ENCODE measurements around the gene PIANP.
A peak's percentile ranks its signal among the peaks of the same experiment; 100 is the strongest.

PIANP gene

GRCh38 chr12:6666211-6666610 is 34.4 kb downstream of the PIANP start:
- no peak for DNase-seq

- DNase-seq, result no peak
Observed at GRCh38 chr12:6664902-6665301, 35.7 kb downstream of the PIANP start.

- peak; percentile 100 for DNase-seq
Observed at GRCh38 chr12:6662906-6663742, 37.5 kb downstream of the PIANP start, which contains the start of gene ING4. TSS of gene ING4 (minus strand) at chr12:6663119. CDS start at chr12:6663101, 18 bp downstream.

GRCh38 chr12:6662602-6662905 is 38.1 kb downstream of the PIANP start:
- peak; percentile 77 for DNase-seq

- DNase-seq, result no peak
Observed at GRCh38 chr12:6653987-6654386, 46.6 kb downstream of the PIANP start.

- no peak for DNase-seq
Observed at GRCh38 chr12:6653342-6653741, 47.3 kb downstream of the PIANP start.

GRCh38 chr12:6652391-6652790 is 48.2 kb downstream of the PIANP start:
- DNase-seq, result no peak

GRCh38 chr12:6650832-6651231 is 49.8 kb downstream of the PIANP start:
- no peak for DNase-seq

- peak; percentile 76 for DNase-seq
Observed at GRCh38 chr12:6647083-6647604, 53.5 kb downstream of the PIANP start, which contains the start of gene ACRBP. TSS of gene ACRBP (minus strand) at chr12:6647432. CDS start at chr12:6647366, 66 bp downstream.

- DNase-seq, result no peak
Observed at GRCh38 chr12:6646276-6647082, 54.1 kb downstream of the PIANP start.

- DNase-seq, result peak; percentile 44
Observed at GRCh38 chr12:6644903-6645302, 55.7 kb downstream of the PIANP start.

- no peak for DNase-seq
Observed at GRCh38 chr12:6644257-6644596, 56.4 kb downstream of the PIANP start.

All from NCI-H82 (cell line).